GM19351 (cell line): ENCODE measurements around the gene GON7.
"Not testable (repeated sequence)": the region's sequence is repeated elsewhere in the genome, so short reads cannot be mapped to it uniquely, and the experiment has no call there.

ENCODE experiments used
- ATAC-seq: cut with Tn5 transposase; IDR thresholded peaks from one replicate; pipeline ENCODE4 v1.9.1; 2021; ENCODE audit warnings: mild to moderate bottlenecking, moderate library complexity; ENCODE audit not compliant: unreplicated experiment

Gene GON7

GRCh38 chr14:93206793-93207467 is at the start of gene GON7, which contains the start of gene UBR7:
GON7 (minus strand) TSS chr14:93207065; CDS start chr14:93207037, 28 bp downstream.
UBR7 (plus strand) TSS chr14:93207256; CDS start chr14:93207292, 36 bp downstream.
- peak; percentile 73 for ATAC-seq

- no peak for ATAC-seq
Measured at GRCh38 chr14:93249128-93249831, 42.4 kb upstream of the GON7 start.

GRCh38 chr14:93246534-93246933 is 39.7 kb upstream of the GON7 start:
- no peak for ATAC-seq

GRCh38 chr14:93245764-93246420 is 39.0 kb upstream of the GON7 start:
- no peak for ATAC-seq

- no peak for ATAC-seq
Measured at GRCh38 chr14:93240678-93241000, 33.8 kb upstream of the GON7 start.

GRCh38 chr14:93239869-93240677 is 33.2 kb upstream of the GON7 start:
- ATAC-seq, result no peak

- ATAC-seq, result no peak
Measured at GRCh38 chr14:93234798-93235197, 27.9 kb upstream of the GON7 start.

- ATAC-seq, result not testable (repeated sequence)
Measured at GRCh38 chr14:93233078-93233477, 26.2 kb upstream of the GON7 start.

GRCh38 chr14:93232159-93232558 is 25.3 kb upstream of the GON7 start:
- ATAC-seq, result no peak

GRCh38 chr14:93231129-93231979 is 24.5 kb upstream of the GON7 start:
- ATAC-seq, result no peak

GRCh38 chr14:93230539-93230938 is 23.7 kb upstream of the GON7 start:
- no peak for ATAC-seq

- no peak for ATAC-seq
Measured at GRCh38 chr14:93228550-93228949, 21.7 kb upstream of the GON7 start.

GRCh38 chr14:93223565-93223964 is 16.7 kb upstream of the GON7 start:
- no peak for ATAC-seq

GRCh38 chr14:93220509-93220908 is 13.6 kb upstream of the GON7 start:
- ATAC-seq, result no peak

GRCh38 chr14:93219103-93219726 is 12.3 kb upstream of the GON7 start:
- peak; percentile 54 for ATAC-seq

- ATAC-seq, result no peak
Measured at GRCh38 chr14:93214598-93214997, 7.7 kb upstream of the GON7 start.

GRCh38 chr14:93212432-93212831 is 5.6 kb upstream of the GON7 start:
- peak; percentile 75 for ATAC-seq

- ATAC-seq, result peak; percentile 37
Measured at GRCh38 chr14:93207468-93208308, 823 bp upstream of the GON7 start.

GRCh38 chr14:93201155-93201704 is 5.6 kb downstream of the GON7 start:
- no peak for ATAC-seq
